Fibroblast of villous mesenchyme (primary cell): Measurements from ENCODE around the gene USP3. TPM values are rescaled to one million over a fixed set of nuclear protein-coding genes. Genes with fewer than 3 reads are reported as not detected.
"Not testable (repeated sequence)": the region's sequence is repeated elsewhere in the genome, so short reads cannot be mapped to it uniquely, and the experiment has no call there.

Experiments
- DNase-seq: peaks from one replicate; pipeline ENCODE4 v3.0.0-alpha.2; 2010; ENCODE audit warnings: low read depth
- H3K4me3 ChIP-seq: 2 replicates; pipeline ENCODE4 v1.5.1; 2011; ENCODE audit warnings: low read depth, mild to moderate bottlenecking, low read length
- CTCF ChIP-seq: IDR thresholded peaks from 2 replicates; pipeline ENCODE4 v1.5.1; 2012; ENCODE audit warnings: low read depth, mild to moderate bottlenecking, low read length; ENCODE audit not compliant: insufficient read depth
- total RNA-seq: library from RNA; depleted of rRNA; stranded (reverse); fragments of >200 nt; gene quantifications from 2 replicates; pipeline ENCODE4 v1.2.3, GENCODE V29; 2012

Gene USP3
- total RNA-seq, 1 donor: 34.1 TPM

- DNase-seq: no peak
- no peak overlapping the region for H3K4me3 ChIP-seq
- no peak for TF ChIP-seq CTCF
Measured at GRCh38 chr15:63484433-63485186, 19.8 kb upstream of the USP3 start.

GRCh38 chr15:63487076-63487757, 17.2 kb upstream of the USP3 start:
- peak; percentile 98 for TF ChIP-seq CTCF
- peak; percentile 80 for DNase-seq
- no peak overlapping the region for H3K4me3 ChIP-seq

- not testable (repeated sequence) for H3K4me3 ChIP-seq, DNase-seq
Measured at GRCh38 chr15:63487758-63488397, 16.5 kb upstream of the USP3 start.

- no peak for DNase-seq
- H3K4me3 ChIP-seq: no peak overlapping the region
- TF ChIP-seq CTCF: no peak
Measured at GRCh38 chr15:63488398-63488960, 15.9 kb upstream of the USP3 start.

- no peak for DNase-seq
- no peak for TF ChIP-seq CTCF
- no peak overlapping the region for H3K4me3 ChIP-seq
Measured at GRCh38 chr15:63489352-63489751, 15.0 kb upstream of the USP3 start.

GRCh38 chr15:63490345-63491034, 13.9 kb upstream of the USP3 start:
- TF ChIP-seq CTCF: no peak
- no peak overlapping the region for H3K4me3 ChIP-seq
- DNase-seq: no peak
